ENCODE data around the gene LGALS7B. TPM values are rescaled to one million over a fixed set of nuclear protein-coding genes. Genes with fewer than 3 reads are reported as not detected.

Gene LGALS7B
- total RNA-seq, 1 experiment from 2014 or later = 2.4 TPM

- Histone ChIP-seq H3K79me2 (ENCODE audit: insufficient read depth, low read length) (no peaks in the 10 kb centered on the region), H3K27me3 (ENCODE audit: insufficient read depth, low read length) (no peaks in the 10 kb centered on the region), H3K4me3 (replicated peaks in 1 of 2; ENCODE audit: low read depth in 1 of 2, low read length in 2 of 2) (no peak overlapping the region), H3K4me2 (ENCODE audit: low read length) (peak overlapping the region; percentile 42), H3K9me2 (ENCODE audit: insufficient read depth) (no peaks in the 10 kb centered on the region), H2AFZ (ENCODE audit: low read depth, low read length, poor library complexity, severe bottlenecking) (no peak overlapping the region), H3K27ac (ENCODE audit: low read depth, low read length) (no peak overlapping the region), H3K4me1 (ENCODE audit: control insufficient read depth in 1 of 2, insufficient read depth in 2 of 2, low read length in 2 of 2) (peaks cover 0 to 5% of the 10 kb centered on the region in 2 experiments; a peak in 2 of 4 replicates), H3K9me3 (ENCODE audit: control insufficient read depth in 1 of 2, insufficient read depth in 1 of 2, low read depth in 1 of 2, low read length in 2 of 2) (no peaks in the 10 kb centered on the region), H3K36me3 (ENCODE audit: control insufficient read depth in 1 of 2, insufficient read depth in 2 of 2, low read length in 2 of 2) (no peaks in the 10 kb centered on the region), H3K9ac (ENCODE audit: low read length) (no peak overlapping the region), H4K20me1 (ENCODE audit: insufficient read depth) (no peaks in the 10 kb centered on the region)
- peak; percentile 30; the same call in 1 of the 2 replicates for ATAC-seq
- TF ChIP-seq EZH2phosphoT487 (IDR thresholded peaks at IDR 0.05; ENCODE audit: borderline replicate concordance) (no peak), POLR2AphosphoS5 (IDR thresholded peaks at IDR 0.05; ENCODE audit: low read depth, low read length) (no peak)
- BruUV-seq (replicated peaks) = no TSS peak
- CTCF ChIA-PET = no interaction called here
- DNase-seq (ENCODE audit: low read depth, low spot score) = no peak
- POLR2A ChIA-PET = interaction anchor here (1.3 to 1.6 kb wide), 2 partner anchors 18 to 44 kb away, joined by 3 to 11 read pairs; no protein-coding TSS in a partner anchor
- intact Hi-C loops (cut with micrococcal nuclease) = no loop called here
- RAD21 ChIA-PET (ENCODE audit: low non-redundant PET in 1 of 2, low total read pairs in 2 of 2, uncharacterized antibody in 2 of 2, unreplicated experiment in 2 of 2) = no interaction called here
Observed at GRCh38 chr19:38805180-38805579, 16.2 kb downstream of the LGALS7B start.

DNA sequence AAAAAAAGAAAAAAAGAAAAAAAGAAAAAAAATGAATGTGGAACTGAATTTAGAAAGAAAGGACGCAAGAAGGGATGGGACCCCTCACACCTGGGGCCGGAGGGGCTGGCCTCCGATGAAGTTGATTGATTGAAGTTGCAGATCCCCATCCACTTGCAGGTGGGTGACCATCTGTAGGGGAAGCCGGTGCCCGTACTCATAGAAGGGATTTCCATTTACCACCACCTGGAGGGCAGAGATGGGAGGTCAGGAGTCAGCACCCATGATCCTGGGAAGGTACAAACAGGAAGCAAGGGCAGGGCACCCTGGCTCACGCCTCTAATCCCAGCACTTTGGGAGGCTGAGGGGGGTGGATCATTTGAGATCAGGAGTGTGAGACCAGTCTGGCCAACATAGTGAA lies 17.4 kb downstream of the LGALS7B start:
- no peak overlapping the region for H3K4me2 ChIP-seq (ENCODE audit: low read length)
- H2AFZ ChIP-seq (ENCODE audit: low read depth, low read length, poor library complexity, severe bottlenecking) = no peak overlapping the region
- peaks cover 0 to 5% of the 10 kb centered on the region in 2 experiments; a peak in 2 of 4 replicates for H3K4me1 ChIP-seq (ENCODE audit: control insufficient read depth in 1 of 2, insufficient read depth in 2 of 2, low read length in 2 of 2)
- intact Hi-C loops (cut with micrococcal nuclease) = no loop called here
- H3K79me2 ChIP-seq (ENCODE audit: insufficient read depth, low read length) = no peaks in the 10 kb centered on the region
- no peaks in the 10 kb centered on the region for H3K9me2 ChIP-seq (ENCODE audit: insufficient read depth)
- ChIA-PET CTCF (no interaction called here), RAD21 (ENCODE audit: low non-redundant PET in 1 of 2, low total read pairs in 2 of 2, uncharacterized antibody in 2 of 2, unreplicated experiment in 2 of 2) (no interaction called here), POLR2A (no interaction called here)
- H3K9me3 ChIP-seq (ENCODE audit: control insufficient read depth in 1 of 2, insufficient read depth in 1 of 2, low read depth in 1 of 2, low read length in 2 of 2) = no peaks in the 10 kb centered on the region
- TF ChIP-seq JUND (IDR thresholded peaks at IDR 0.05) = no peak
- TF ChIP-seq, protein P1, sequence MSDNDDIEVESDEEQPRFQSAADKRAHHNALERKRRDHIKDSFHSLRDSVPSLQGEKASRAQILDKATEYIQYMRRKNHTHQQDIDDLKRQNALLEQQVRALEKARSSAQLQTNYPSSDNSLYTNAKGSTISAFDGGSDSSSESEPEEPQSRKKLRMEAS (IDR thresholded peaks at IDR 0.05) = no peak
- TF ChIP-seq RAD21 (IDR thresholded peaks at IDR 0.05; ENCODE audit: low read depth) = no peak
- TF ChIP-seq ZFX (IDR thresholded peaks at IDR 0.05) = no peak
- TF ChIP-seq POLR2A (IDR thresholded peaks at IDR 0.05; ENCODE audit: borderline replicate concordance, extremely low read depth, insufficient read depth, insufficient read length) = no peak
- TF ChIP-seq TCF7L2 (IDR thresholded peaks at IDR 0.05; ENCODE audit: borderline replicate concordance, extremely low read depth, insufficient read depth, insufficient read length) = no peak
- TF ChIP-seq SRF (IDR thresholded peaks at IDR 0.05; ENCODE audit: low read depth) = no peak
- no peak for TF ChIP-seq SIN3A (IDR thresholded peaks at IDR 0.05; ENCODE audit: low read depth)
- no peak for TF ChIP-seq EGR1 (IDR thresholded peaks at IDR 0.05; ENCODE audit: low read depth)
- TF ChIP-seq ZNF274 (IDR thresholded peaks at IDR 0.05; ENCODE audit: low read depth, low read length) = no peak
- no peak for TF ChIP-seq YY1 (IDR thresholded peaks at IDR 0.05; ENCODE audit: extremely low read depth, insufficient replicate concordance, low read depth, low read length)
- no peak for TF ChIP-seq ATF3 (IDR thresholded peaks at IDR 0.05)
- no peak for TF ChIP-seq SP1 (IDR thresholded peaks at IDR 0.05; ENCODE audit: low read depth)
- no peak for TF ChIP-seq ZBTB33 (IDR thresholded peaks at IDR 0.05; ENCODE audit: extremely low read depth, insufficient replicate concordance, low read length)
- no peak for TF ChIP-seq POLR2AphosphoS5 (IDR thresholded peaks at IDR 0.05; ENCODE audit: low read depth, low read length)
- H3K27me3 ChIP-seq (ENCODE audit: insufficient read depth, low read length) = no peaks in the 10 kb centered on the region
- DNase-seq (ENCODE audit: low read depth, low spot score) (no peak), ATAC-seq (no peak)
- no TSS peak for BruUV-seq (replicated peaks)
- H3K9ac ChIP-seq (ENCODE audit: low read length) = no peak overlapping the region
- no peak overlapping the region for H3K27ac ChIP-seq (ENCODE audit: low read depth, low read length)
- H4K20me1 ChIP-seq (ENCODE audit: insufficient read depth) = no peaks in the 10 kb centered on the region
- H3K4me3 ChIP-seq (replicated peaks in 1 of 2; ENCODE audit: low read depth in 1 of 2, low read length in 2 of 2) = no peak overlapping the region
- no peaks in the 10 kb centered on the region for H3K36me3 ChIP-seq (ENCODE audit: control insufficient read depth in 1 of 2, insufficient read depth in 2 of 2, low read length in 2 of 2)
